Measurements from ENCODE around the gene CREB5.

The CREB5 gene

DNA sequence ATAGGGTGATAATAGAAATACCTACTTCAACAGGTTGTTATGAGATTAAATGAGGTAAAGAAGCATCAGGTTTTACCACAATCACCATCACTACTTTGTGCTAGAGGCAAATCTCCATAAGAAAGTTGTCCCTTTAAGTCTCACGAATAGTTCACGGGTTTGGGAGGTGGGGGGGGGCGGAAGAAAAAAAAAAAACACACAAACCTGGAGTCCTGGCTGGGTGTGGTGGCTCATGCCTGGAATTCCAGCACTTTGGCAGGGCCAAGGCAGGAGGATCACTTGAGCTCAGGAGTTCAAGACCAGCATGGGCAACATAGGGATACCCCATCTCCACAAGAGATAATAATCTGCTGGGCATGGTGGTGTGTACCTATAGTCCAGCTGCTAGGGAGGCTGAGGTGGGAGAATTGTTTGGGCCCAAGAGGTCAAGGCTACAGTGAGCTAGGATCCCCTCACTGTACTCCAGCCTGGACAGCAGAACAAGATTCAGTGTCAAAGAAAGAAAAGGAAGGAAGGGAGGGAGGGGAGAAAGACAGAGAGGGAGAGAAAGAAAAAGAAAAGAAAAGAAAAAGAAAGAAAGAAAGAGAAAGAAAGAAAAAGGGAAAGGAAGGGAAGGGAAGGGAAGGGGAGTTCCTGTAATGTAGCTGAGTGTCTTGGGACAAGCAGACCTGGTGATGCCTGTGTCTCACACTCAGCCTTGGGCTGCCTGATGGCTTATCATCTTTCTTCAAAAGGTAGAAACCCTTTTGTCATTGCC, 231.4 kb downstream of the CREB5 start:
- TF ChIP-seq CREB1 (IDR thresholded peaks at IDR 0.05; ENCODE audit: low read depth) (no peak), TEAD4 (IDR thresholded peaks at IDR 0.05) (peak; percentile 77)

- TF ChIP-seq TEAD4 (IDR thresholded peaks at IDR 0.05) (no peak), EGR1 (IDR thresholded peaks at IDR 0.05) (no peak), TCF12 (IDR thresholded peaks at IDR 0.05; ENCODE audit: low read depth) (no peak), EP300 (IDR thresholded peaks at IDR 0.05; ENCODE audit: borderline replicate concordance) (no peak), USF1 (IDR thresholded peaks at IDR 0.05) (no peak), ZBTB7A (IDR thresholded peaks at IDR 0.05; ENCODE audit: low read depth) (no peak), RAD21 (IDR thresholded peaks at IDR 0.05; ENCODE audit: low read depth) (no peak), MAX (IDR thresholded peaks at IDR 0.05) (no peak), YY1 (IDR thresholded peaks at IDR 0.05; ENCODE audit: low read depth) (no peak), NFIC (IDR thresholded peaks at IDR 0.05) (no peak)
These were observed 233.5 kb downstream of the CREB5 start for GRCh38 chr7:28645866-28646265.

GRCh38 chr7:28646376-28647075, 234.2 kb downstream of the CREB5 start:
- no peak for TF ChIP-seq RAD21 (IDR thresholded peaks at IDR 0.05; ENCODE audit: low read depth)
- no peak for TF ChIP-seq EGR1 (IDR thresholded peaks at IDR 0.05)
- no peak for TF ChIP-seq FOXM1 (IDR thresholded peaks at IDR 0.05; ENCODE audit: borderline replicate concordance, low read depth)
- TF ChIP-seq EP300 (IDR thresholded peaks at IDR 0.05; ENCODE audit: borderline replicate concordance) = no peak
- no peak for TF ChIP-seq CEBPB (IDR thresholded peaks at IDR 0.05)
- no peak for TF ChIP-seq MAX (IDR thresholded peaks at IDR 0.05)
- no peak for TF ChIP-seq TCF12 (IDR thresholded peaks at IDR 0.05; ENCODE audit: low read depth)
- no peak for TF ChIP-seq NFIC (IDR thresholded peaks at IDR 0.05)
- TF ChIP-seq CREB1 (IDR thresholded peaks at IDR 0.05; ENCODE audit: low read depth) = no peak
- no peak for TF ChIP-seq ZBTB7A (IDR thresholded peaks at IDR 0.05; ENCODE audit: low read depth)
- no peak for TF ChIP-seq YY1 (IDR thresholded peaks at IDR 0.05; ENCODE audit: low read depth)
- no peak for TF ChIP-seq TAF1 (IDR thresholded peaks at IDR 0.05; ENCODE audit: low read depth)
- TF ChIP-seq REST (IDR thresholded peaks at IDR 0.05; ENCODE audit: low read depth) = no peak

DNA sequence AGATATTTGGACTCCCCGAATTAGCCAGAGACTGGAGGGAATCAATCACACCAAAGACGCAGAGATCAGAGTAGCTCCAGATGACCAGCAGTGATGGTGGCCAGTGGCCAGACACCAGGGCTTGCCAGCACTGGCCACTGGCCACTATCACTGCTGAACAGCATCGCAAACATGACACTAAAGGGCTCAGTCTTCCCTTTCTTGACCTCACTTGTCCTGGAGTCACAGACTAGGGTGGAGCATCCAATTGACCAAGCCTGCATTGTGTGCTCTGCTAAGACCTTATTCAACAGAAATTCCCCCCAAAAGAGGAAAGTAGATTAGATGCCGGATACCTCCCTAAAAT, 234.7 kb downstream of the CREB5 start:
- TF ChIP-seq NFIC (IDR thresholded peaks at IDR 0.05) (no peak), TCF12 (IDR thresholded peaks at IDR 0.05; ENCODE audit: low read depth) (no peak), TEAD4 (IDR thresholded peaks at IDR 0.05) (no peak), ZBTB7A (IDR thresholded peaks at IDR 0.05; ENCODE audit: low read depth) (no peak), REST (IDR thresholded peaks at IDR 0.05; ENCODE audit: low read depth) (no peak), RAD21 (IDR thresholded peaks at IDR 0.05; ENCODE audit: low read depth) (no peak), EGR1 (IDR thresholded peaks at IDR 0.05) (no peak), CEBPB (IDR thresholded peaks at IDR 0.05) (no peak), FOXM1 (IDR thresholded peaks at IDR 0.05; ENCODE audit: borderline replicate concordance, low read depth) (no peak), MAX (IDR thresholded peaks at IDR 0.05) (no peak), CREB1 (IDR thresholded peaks at IDR 0.05; ENCODE audit: low read depth) (no peak), TAF1 (IDR thresholded peaks at IDR 0.05; ENCODE audit: low read depth) (no peak), USF1 (IDR thresholded peaks at IDR 0.05) (no peak)

GRCh38 chr7:28649189-28649588, 236.9 kb downstream of the CREB5 start:
- no peak for TF ChIP-seq REST (IDR thresholded peaks at IDR 0.05; ENCODE audit: low read depth)
- TF ChIP-seq TEAD4 (IDR thresholded peaks at IDR 0.05) = no peak
- no peak for TF ChIP-seq TAF1 (IDR thresholded peaks at IDR 0.05; ENCODE audit: low read depth)
- TF ChIP-seq NFIC (IDR thresholded peaks at IDR 0.05) = no peak
- TF ChIP-seq TCF12 (IDR thresholded peaks at IDR 0.05; ENCODE audit: low read depth) = no peak
- TF ChIP-seq RAD21 (IDR thresholded peaks at IDR 0.05; ENCODE audit: low read depth) = no peak
- TF ChIP-seq EGR1 (IDR thresholded peaks at IDR 0.05) = no peak
- no peak for TF ChIP-seq EP300 (IDR thresholded peaks at IDR 0.05; ENCODE audit: borderline replicate concordance)
- TF ChIP-seq FOXM1 (IDR thresholded peaks at IDR 0.05; ENCODE audit: borderline replicate concordance, low read depth) = no peak
- no peak for TF ChIP-seq MAX (IDR thresholded peaks at IDR 0.05)
- TF ChIP-seq CREB1 (IDR thresholded peaks at IDR 0.05; ENCODE audit: low read depth) = no peak
- no peak for TF ChIP-seq YY1 (IDR thresholded peaks at IDR 0.05; ENCODE audit: low read depth)
- no peak for TF ChIP-seq CEBPB (IDR thresholded peaks at IDR 0.05)
- TF ChIP-seq ZBTB7A (IDR thresholded peaks at IDR 0.05; ENCODE audit: low read depth) = no peak
- no peak for TF ChIP-seq USF1 (IDR thresholded peaks at IDR 0.05)
